ENCODE data around the gene PEPD. TPM values are rescaled to one million over a fixed set of nuclear protein-coding genes. Genes with fewer than 3 reads are reported as not detected.

The PEPD gene
- total RNA-seq, 1 experiment from 2014 or later, result 18.3 TPM

Other genes starting within 250 kb of the PEPD start
- 4.7 and 6.2 TPM in 2 replicates for gene CEBPA, start 219.3 kb downstream of the PEPD start, total RNA-seq (2022)
- gene CEBPG, start 148.1 kb downstream of the PEPD start, total RNA-seq (2022), result 78.5 and 91.3 TPM in 2 replicates
- not detected in 2 replicates for gene CHST8, start 100.2 kb upstream of the PEPD start, total RNA-seq (2022)

Measured in MCF 10A (cell line).